H1 (cell line): ENCODE results near the gene MRPL11. TPM values are rescaled to one million over a fixed set of nuclear protein-coding genes. Genes with fewer than 3 reads are reported as not detected.

ENCODE experiments used
- CTCF ChIA-PET: fragments of 300-600 bp; sonication (Branson Sonifier 250); formaldehyde crosslinking; loops from one replicate; lab custom pipeline; 2021; ENCODE audit not compliant: partially characterized antibody; lab: Charles Lee
- POLR2A ChIA-PET: fragments of 300-600 bp; sonication (Branson Sonifier 250); formaldehyde crosslinking; loops from one replicate; lab custom pipeline; 2021; ENCODE audit warnings: inconsistent platforms; ENCODE audit not compliant: partially characterized antibody; lab: Charles Lee
- DNase-seq, 2 experiments: peaks; one replicate each; pipeline versions ENCODE4 v3.0.0 to v3.0.0-alpha.2; 2010 to 2022; ENCODE audit warnings: low spot score in 2 of 2, low read depth in 1 of 2, mixed read lengths in 1 of 2
- FAIRE-seq: peaks from 2 replicates; lab custom pipeline; 2011; peaks lifted over from hg19 to GRCh38; lab: Jason Lieb, UNC
- H2AFZ ChIP-seq: 2 replicates; pipeline ENCODE4 v1.8.1; 2012; ENCODE audit warnings: low read length, inconsistent platforms
- H2AK5ac ChIP-seq: 2 replicates; pipeline ENCODE4 v1.6.1; 2013; ENCODE audit warnings: low read depth, low read length
- H2BK120ac ChIP-seq: replicated peaks from 2 replicates; pipeline ENCODE3; 2013; ENCODE audit warnings: low read depth, low read length, inconsistent platforms
- H2BK12ac ChIP-seq: 2 replicates; pipeline ENCODE4 v1.6.1; 2013; ENCODE audit warnings: low read depth, low read length
- H2BK15ac ChIP-seq: 2 replicates; pipeline ENCODE4 v1.6.1; 2013; ENCODE audit warnings: low read length
- H2BK20ac ChIP-seq: 2 replicates; pipeline ENCODE4 v1.6.1; 2013; ENCODE audit warnings: low read length
- H2BK5ac ChIP-seq: 2 replicates; pipeline ENCODE4 v1.6.1; 2013; ENCODE audit warnings: low read depth, low read length
- H3K14ac ChIP-seq: 2 replicates; pipeline ENCODE4 v1.6.1; 2013; ENCODE audit warnings: inconsistent platforms; ENCODE audit not compliant: insufficient read length
- H3K18ac ChIP-seq: 2 replicates; pipeline ENCODE4 v1.6.1; 2013; ENCODE audit warnings: low read length; ENCODE audit errors: extremely low read depth
- H3K23ac ChIP-seq: 2 replicates; pipeline ENCODE4 v1.6.1; 2013; ENCODE audit warnings: inconsistent platforms; ENCODE audit not compliant: insufficient read length
- H3K23me2 ChIP-seq: 2 replicates; pipeline ENCODE4 v1.6.1; 2013; ENCODE audit warnings: low read depth, low read length
- H3K27ac ChIP-seq: 2 replicates; pipeline ENCODE4 v1.6.1; 2011; ENCODE audit warnings: low read depth, low read length, inconsistent platforms
- H3K27me3 ChIP-seq, 4 experiments: replicated peaks in 1 of 4; 1 replicate in 1 of 4; 2 replicates in 3 of 4; pipeline versions ENCODE4 v1.6.1 to v1.8.1; 2011 to 2013; ENCODE audit warnings: low read length in 3 of 4, mild to moderate bottlenecking in 3 of 4, inconsistent platforms in 2 of 4, mixed read lengths in 2 of 4, moderate library complexity in 1 of 4; ENCODE audit not compliant: control insufficient read depth in 3 of 4, insufficient read depth in 3 of 4; ENCODE audit errors: extremely low read depth in 1 of 4
- H3K36me3 ChIP-seq, 4 experiments: 2 replicates each; pipeline versions ENCODE4 v1.6.1 to v1.8.1; 2011 to 2013; ENCODE audit warnings: mild to moderate bottlenecking in 4 of 4, low read length in 3 of 4, moderate library complexity in 2 of 4, control low read depth in 1 of 4, inconsistent platforms in 1 of 4; ENCODE audit not compliant: insufficient read depth in 4 of 4, control insufficient read depth in 2 of 4
- H3K4ac ChIP-seq: replicated peaks from 2 replicates; pipeline ENCODE3; 2013; ENCODE audit warnings: low read length, low read depth, mixed read lengths, inconsistent platforms; ENCODE audit not compliant: insufficient read length
- H3K4me1 ChIP-seq, 4 experiments: replicated peaks in 1 of 4; 1 replicate in 1 of 4; 2 replicates in 3 of 4; pipeline versions ENCODE4 v1.6.1 to v1.8.1; 2011 to 2013; ENCODE audit warnings: low read length in 3 of 4, inconsistent platforms in 2 of 4, mixed read lengths in 1 of 4; ENCODE audit not compliant: insufficient read depth in 4 of 4, control insufficient read depth in 3 of 4
- H3K4me2 ChIP-seq, 2 experiments: 2 replicates each; pipeline versions ENCODE4 v1.6.1 to v1.8.1; 2011 to 2013; ENCODE audit warnings: low read depth in 2 of 2, low read length in 2 of 2, control low read depth in 1 of 2, inconsistent platforms in 1 of 2, mild to moderate bottlenecking in 1 of 2; ENCODE audit not compliant: insufficient read depth in 1 of 2
- H3K4me3 ChIP-seq, 4 experiments: fragments of 200-600, 300-600 bp in 1 of 4; sonication (generic), shearing (Covaris generic), sonication (Bioruptor Twin) in 1 of 4; 2 replicates each; pipeline versions ENCODE4 v1.5.1 to v1.8.1; 2011 to 2016; ENCODE audit warnings: low read length in 4 of 4, low read depth in 3 of 4, control low read depth in 2 of 4, inconsistent platforms in 2 of 4, mild to moderate bottlenecking in 2 of 4, mixed read lengths in 1 of 4, moderate library complexity in 1 of 4; ENCODE audit not compliant: insufficient read depth in 2 of 4; ENCODE audit errors: extremely low read depth in 1 of 4
- H3K56ac ChIP-seq: replicated peaks from 2 replicates; pipeline ENCODE3; 2013; ENCODE audit warnings: low read depth, mild to moderate bottlenecking, mixed read lengths, low read length, inconsistent platforms; ENCODE audit not compliant: insufficient read length
- H3K79me1 ChIP-seq: 2 replicates; pipeline ENCODE4 v1.6.1; 2013; ENCODE audit warnings: low read depth, low read length, control low read depth
- H3K79me2 ChIP-seq, 2 experiments: 2 replicates each; pipeline versions ENCODE4 v1.6.1 to v1.8.1; 2012 to 2013; ENCODE audit warnings: low read length in 2 of 2, mild to moderate bottlenecking in 2 of 2, inconsistent platforms in 1 of 2; ENCODE audit not compliant: insufficient read depth in 2 of 2, control insufficient read depth in 1 of 2
- H3K9ac ChIP-seq, 4 experiments: replicated peaks in 1 of 4; 1 replicate in 1 of 4; 2 replicates in 3 of 4; pipeline versions ENCODE4 v1.6.1 to v1.8.1; 2011 to 2013; ENCODE audit warnings: low read depth in 3 of 4, low read length in 3 of 4, control low read depth in 2 of 4, mild to moderate bottlenecking in 2 of 4, moderate library complexity in 2 of 4, inconsistent platforms in 1 of 4; ENCODE audit errors: extremely low read depth in 1 of 4
- H3K9me3 ChIP-seq, 2 experiments: 2 replicates each; pipeline versions ENCODE4 v1.6.1 to v1.8.1; 2012 to 2013; ENCODE audit warnings: mild to moderate bottlenecking in 2 of 2, moderate library complexity in 2 of 2, control low read depth in 1 of 2, inconsistent platforms in 1 of 2, low read depth in 1 of 2, low read length in 1 of 2, mixed read lengths in 1 of 2; ENCODE audit not compliant: insufficient read depth in 2 of 2
- H4K20me1 ChIP-seq, 2 experiments: replicated peaks in 1 of 2; 2 replicates each; pipeline versions ENCODE3 to v1.8.1; 2011 to 2013; ENCODE audit warnings: inconsistent platforms in 2 of 2, low read length in 2 of 2, mild to moderate bottlenecking in 1 of 2; ENCODE audit not compliant: insufficient read depth in 2 of 2, control insufficient read depth in 1 of 2
- H4K5ac ChIP-seq: 2 replicates; pipeline ENCODE4 v1.6.1; 2013; ENCODE audit warnings: low read length, low read depth, mixed read lengths, inconsistent platforms; ENCODE audit not compliant: insufficient read length
- H4K8ac ChIP-seq: 2 replicates; pipeline ENCODE4 v1.8.0; 2013; ENCODE audit warnings: mild to moderate bottlenecking, moderate library complexity, low read length, inconsistent platforms; ENCODE audit not compliant: insufficient read depth; ENCODE audit errors: extremely low read depth
- H4K91ac ChIP-seq: replicated peaks from 2 replicates; pipeline ENCODE3; 2013; ENCODE audit warnings: low read length, mixed read lengths, inconsistent platforms; ENCODE audit not compliant: insufficient read length
- WGBS, 2 experiments: shearing (Covaris generic) in 1 of 2; methylation state at CpG; one replicate each; pipeline versions ENCODE4 v1.1.6 to v1.1.7; 2013 to 2015; ENCODE audit warnings: low lambda C conversion rate in 2 of 2, mixed read lengths in 2 of 2, inconsistent platforms in 1 of 2, low coverage in 1 of 2, missing lambda C conversion rate in 1 of 2; ENCODE audit not compliant: insufficient replicate concordance in 2 of 2, insufficient coverage in 1 of 2, insufficient read length in 1 of 2; ENCODE audit errors: extremely low coverage in 1 of 2, missing lambda C conversion rate in 1 of 2; 5-methylcytosine and 5-hydroxymethylcytosine counted together
- polyA plus RNA-seq, 7 experiments: library from polyadenylated mRNA; depleted of rRNA in 3 of 7; stranded (reverse) in 5 of 7; unstranded in 2 of 7; fragments of >200 nt in 5 of 7; fragments of 200-250 nt in 2 of 7; gene quantifications; 1 replicate in 5 of 7; 2 replicates in 1 of 7; 4 replicates in 1 of 7; pipeline versions ENCODE4 v1.2.1 to v1.2.3, GENCODE V29; 2011 to 2013; ENCODE audit warnings: missing spikeins in 2 of 7, mixed read lengths in 2 of 7
- total RNA-seq: library from RNA; stranded (reverse); fragmentation: NEBNext Ultra II Directional; extraction: Animal tissue kit (Norgen Biotek cat#: 25700); gene quantifications from 2 replicates; pipeline ENCODE4 v1.2.1, GENCODE V29; 2021

MRPL11 gene
- total and polyA plus RNA-seq, 2 of the 8 experiments (the other 6 are each of a cell fraction or from before 2014, with no cell fraction given), result 105 to 141 TPM

GRCh38 chr11:66472054-66472453, 33.4 kb upstream of the MRPL11 start:
- DNase-seq (no peak), FAIRE-seq (no peak)
- no peaks in the 10 kb centered on the region for H3K9me3 ChIP-seq
- H4K91ac ChIP-seq, result no peak overlapping the region
- H2AFZ ChIP-seq, result no peak overlapping the region
- no peak overlapping the region for H3K18ac ChIP-seq
- H2AK5ac ChIP-seq, result no peak overlapping the region
- no peaks in the 10 kb centered on the region; a peak in 1 of 7 replicates for H3K27me3 ChIP-seq
- no peak overlapping the region for H2BK120ac ChIP-seq
- no peak overlapping the region for H3K23ac ChIP-seq
- WGBS, 2 experiments, result 92% methylated on average over 9 of the region's 9 CpGs; no CpG with 5 or more reads in 1 of the 2 experiments
- H3K9ac ChIP-seq, result no peak overlapping the region
- peaks cover 5% of the 10 kb centered on the region; the same call in 1 of the 2 replicates for H3K23me2 ChIP-seq
- no peak overlapping the region for H2BK12ac ChIP-seq
- no peak overlapping the region for H2BK15ac ChIP-seq
- H4K8ac ChIP-seq, result no peak overlapping the region
- H4K5ac ChIP-seq, result no peak overlapping the region
- peaks cover 2% of the 10 kb centered on the region in 2 experiments for H4K20me1 ChIP-seq
- no peak overlapping the region for H3K56ac ChIP-seq
- no peak overlapping the region for H3K4me3 ChIP-seq
- H3K14ac ChIP-seq, result no peak overlapping the region
- ChIA-PET POLR2A (interaction anchor here (0.6 to 1.2 kb wide), 4 partner anchors 14 to 145 kb away, joined by 3 read pairs; partner anchors contain the start of gene RBM14), CTCF (interaction anchor here (1.2 to 2.0 kb wide), 4 partner anchors 32 to 109 kb away, joined by 3 to 8 read pairs (median 3); no protein-coding TSS in a partner anchor)
- H3K4me2 ChIP-seq, result no peak overlapping the region
- H2BK5ac ChIP-seq, result no peak overlapping the region
- no peak overlapping the region for H2BK20ac ChIP-seq
- no peak overlapping the region for H3K4ac ChIP-seq
- no peaks in the 10 kb centered on the region; a peak in 2 of 8 replicates for H3K36me3 ChIP-seq
- no peaks in the 10 kb centered on the region for H3K79me2 ChIP-seq
- peaks cover 4 to 15% (median 6%) of the 10 kb centered on the region in 4 experiments for H3K4me1 ChIP-seq
- no peak overlapping the region for H3K27ac ChIP-seq
- no peaks in the 10 kb centered on the region for H3K79me1 ChIP-seq
